Panc1 (cell line): ENCODE data around the gene CNIH1. TPM values are rescaled to one million over a fixed set of nuclear protein-coding genes. Genes with fewer than 3 reads are reported as not detected.
A peak's percentile ranks its signal among the peaks of the same experiment; 100 is the strongest.

Source experiments
- ATAC-seq: fragments of 200-7000 bp; cut with Tn5 transposase; 2 replicates; pipeline ENCODE4 v1.9.1; 2020; ENCODE audit warnings: mild to moderate bottlenecking, moderate library complexity
- Bru-seq: library from RNA; stranded (reverse); fragments of 400-500 nt; gene quantifications from one replicate; lab custom pipeline; 2021; lab: Mats Ljungman, UMichigan
- BruChase-seq, 2 experiments: library from RNA; stranded (reverse); fragments of 400-500 nt; gene quantifications; one replicate each; lab custom pipeline; 2021; lab: Mats Ljungman, UMichigan
- BruUV-seq: library from RNA; stranded (reverse); fragments of 400-500 nt; replicated peaks from 2 replicates; lab custom pipeline; 2021; lab: Mats Ljungman, UMichigan
- CTCF ChIA-PET: fragments of 300-600 bp; sonication (Branson Sonifier 250); formaldehyde crosslinking; loops from one replicate; lab custom pipeline; 2022; ENCODE audit warnings: antibody characterized with exemption; lab: Charles Lee
- POLR2A ChIA-PET: fragments of 300-600 bp; sonication (Branson Sonifier 250); formaldehyde crosslinking; loops from one replicate; lab custom pipeline; 2022; ENCODE audit warnings: antibody characterized with exemption; lab: Charles Lee
- DNase-seq: peaks from one replicate; pipeline ENCODE4 v3.0.0-alpha.2; 2010; ENCODE audit warnings: low read depth, low spot score
- H3K27ac ChIP-seq: 2 replicates; pipeline ENCODE4 v1.5.1; 2011; ENCODE audit warnings: mild to moderate bottlenecking, low read length, inconsistent platforms
- H3K27me3 ChIP-seq: fragments of 200-500 bp; sonication (Bioruptor generic); 2 replicates; pipeline ENCODE4 v1.6.0; 2014; ENCODE audit warnings: low read length, inconsistent platforms; ENCODE audit not compliant: control insufficient read depth, insufficient read depth
- H3K36me3 ChIP-seq: fragments of 200-500 bp; sonication (Bioruptor generic); 2 replicates; pipeline ENCODE4 v1.5.1; 2014; ENCODE audit warnings: inconsistent platforms, mild to moderate bottlenecking, low read length, moderate library complexity; ENCODE audit not compliant: control insufficient read depth, insufficient read depth
- H3K4me1 ChIP-seq: 2 replicates; pipeline ENCODE4 v1.5.1; 2011; ENCODE audit warnings: inconsistent platforms, mild to moderate bottlenecking, low read length, moderate library complexity; ENCODE audit not compliant: control insufficient read depth, insufficient read depth
- H3K4me3 ChIP-seq, 2 experiments: 2 replicates each; pipeline ENCODE4 v1.5.1; 2011 to 2012; ENCODE audit warnings: low read depth in 2 of 2, low read length in 2 of 2, mild to moderate bottlenecking in 2 of 2, inconsistent platforms in 1 of 2, moderate library complexity in 1 of 2
- H3K9me3 ChIP-seq: fragments of 200-500 bp; sonication (Bioruptor generic); 2 replicates; pipeline ENCODE4 v1.5.1; 2014; ENCODE audit warnings: low read depth, mild to moderate bottlenecking, inconsistent platforms, low read length, moderate library complexity; ENCODE audit not compliant: control insufficient read depth, insufficient read depth
- CTCF ChIP-seq: fragments of 450-650 bp; IDR thresholded peaks from 2 replicates; pipeline ENCODE4 v1.5.1; 2017; ENCODE audit warnings: mild to moderate bottlenecking
- POLR2AphosphoS5 ChIP-seq: IDR thresholded peaks from 2 replicates; pipeline ENCODE4 v1.6.1; 2012; ENCODE audit warnings: mild to moderate bottlenecking, low read depth, low read length, moderate library complexity
- REST ChIP-seq, 2 experiments: IDR thresholded peaks; 2 replicates each; pipeline ENCODE4 v1.6.1; 2011 to 2012; ENCODE audit warnings: low read depth in 2 of 2, control low read depth in 1 of 2, low read length in 1 of 2, mild to moderate bottlenecking in 1 of 2, moderate library complexity in 1 of 2; ENCODE audit not compliant: insufficient read depth in 1 of 2
- SIN3A ChIP-seq: IDR thresholded peaks from 2 replicates; pipeline ENCODE4 v1.6.1; 2012; ENCODE audit warnings: low read depth, mild to moderate bottlenecking, low read length, moderate library complexity, borderline replicate concordance; ENCODE audit not compliant: insufficient read depth
- TCF7L2 ChIP-seq: IDR thresholded peaks from 2 replicates; pipeline ENCODE4 v1.6.1; 2011; ENCODE audit warnings: mild to moderate bottlenecking, low read depth, low read length, inconsistent platforms
- in situ Hi-C: cut with HindIII; loops from 2 replicates; pipeline ENCODE4 v1.10.0; 2016; ENCODE audit warnings: low sequenced_read_pairs, low pct_unique_long_range_greater_than_20kb
- intact Hi-C: fragments of 100-400 bp; cut with micrococcal nuclease; formaldehyde crosslinking; loops from one replicate; pipeline ENCODE4 v1.10.0; 2022; ENCODE audit not compliant: unreplicated experiment
- long read RNA-seq: library from polyadenylated mRNA; unstranded; transcript quantifications from one replicate; pipeline ENCODE4 v2.0.0, GENCODE V29; 2021; ENCODE audit not compliant: unreplicated experiment
- polyA plus RNA-seq: library from polyadenylated mRNA; unstranded; fragments of >200 nt; gene quantifications from one replicate; pipeline ENCODE4 v1.2.1, GENCODE V29; 2012; ENCODE audit warnings: missing spikeins; ENCODE audit not compliant: insufficient read length
- total RNA-seq: library from RNA; stranded (reverse); gene quantifications from one replicate; pipeline ENCODE4 v1.2.1, GENCODE V29; 2021; ENCODE audit not compliant: unreplicated experiment

Gene CNIH1
- total RNA-seq = 83.7 TPM
- polyA plus RNA-seq = 60.0 TPM
- percentile 90 among the genes with signal in this experiment for Bru-seq, nascent RNA
- percentile 87 among the genes with signal in this experiment for BruChase-seq, experiment 1, labeled RNA remaining after a 2-hour chase
- BruChase-seq, experiment 2, labeled RNA remaining after a 6-hour chase = percentile 93 among the genes with signal in this experiment
- long read RNA-seq, full-length matches to known transcripts = 81 of 89 reads
- long read RNA-seq, partial matches to known transcripts = 1 of 89 reads
- long read RNA-seq, other reads (novel, unspliced or antisense) = 7 of 89 reads

- intact Hi-C loops = no loop called here
- DNase-seq (peak; percentile 72), ATAC-seq (peak; percentile 100)
- TF ChIP-seq SIN3A = 0 out of 2 replicates have a peak, but pooled peaks have one; percentile 33
- TF ChIP-seq REST (IDR thresholded peaks at IDR 0.05; ENCODE audit: insufficient read depth in 1 of 2, low read depth in 2 of 2, low read length in 1 of 2) = no peak
- TF ChIP-seq TCF7L2 = no peak
- TF ChIP-seq POLR2AphosphoS5 = peak; percentile 67
- peak; percentile 95 for TF ChIP-seq CTCF
- in situ Hi-C loops = no loop called here
- Histone ChIP-seq H3K4me1 (peaks cover 15% of the 10 kb centered on the region), H3K27me3 (no peaks in the 10 kb centered on the region), H3K4me3 (peak within 1 kb of the TSS; percentile 69 to 76), H3K27ac (peak within 1 kb of the TSS; percentile 93), H3K36me3 (peaks cover 5% of the 10 kb centered on the region; the same call in 1 of the 2 replicates), H3K9me3 (no peaks in the 10 kb centered on the region)
- ChIA-PET POLR2A (no interaction called here), CTCF (interaction anchor here (0.6 kb wide), 1 partner anchor 421 kb away, joined by 6 read pairs; no protein-coding TSS in a partner anchor)
- no TSS peak for BruUV-seq
Observed at GRCh38 chr14:54440873-54441868, at the start of gene CNIH1. Gene CNIH1, minus strand, starts transcription at chr14:54441374. Its CDS starts 47 bp downstream, at chr14:54441327.

GRCh38 chr14:54490445-54491175 is 49.4 kb upstream of the CNIH1 start:
- ATAC-seq (no peak), DNase-seq (no peak)
- in situ Hi-C loops = no loop called here
- Histone ChIP-seq H3K4me3 (no peak overlapping the region), H3K27ac (no peak overlapping the region), H3K27me3 (no peaks in the 10 kb centered on the region), H3K4me1 (peaks cover 11% of the 10 kb centered on the region), H3K36me3 (peaks cover 4% of the 10 kb centered on the region; the same call in 1 of the 2 replicates), H3K9me3 (no peaks in the 10 kb centered on the region)
- CTCF ChIA-PET = no interaction called here
- BruUV-seq = no TSS peak
- POLR2A ChIA-PET = no interaction called here
- intact Hi-C loops = no loop called here
- TF ChIP-seq POLR2AphosphoS5 (no peak), REST (IDR thresholded peaks at IDR 0.05; ENCODE audit: insufficient read depth in 1 of 2, low read depth in 2 of 2, low read length in 1 of 2) (no peak), TCF7L2 (no peak), SIN3A (no peak), CTCF (no peak)
